ENCODE results near the gene DENND2D.

The DENND2D gene

DNA sequence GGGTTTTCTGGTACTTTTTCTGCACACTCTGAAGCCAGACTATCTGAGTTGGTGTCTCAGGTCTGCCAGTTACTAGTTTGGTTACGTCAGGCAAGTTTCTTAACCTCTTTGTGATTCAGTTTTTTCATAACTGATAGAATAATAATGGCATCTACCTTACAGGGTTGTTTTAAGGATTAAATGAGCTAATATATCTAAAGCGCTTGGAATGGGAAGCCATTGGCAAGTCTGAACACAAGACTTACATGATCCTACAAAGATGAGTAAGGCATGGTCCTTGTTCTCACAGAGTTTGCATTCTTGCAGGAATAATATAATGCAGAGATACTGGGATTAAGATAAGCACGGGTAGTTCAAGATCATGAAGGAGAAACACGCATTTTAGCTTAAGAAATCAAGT lies 9.2 kb upstream of the DENND2D start:
- H3K4me3 ChIP-seq (ENCODE audit: low read depth, low read length) = no peak overlapping the region
- DNase-seq (ENCODE audit: low read depth) = no peak
- TF ChIP-seq, protein P1, sequence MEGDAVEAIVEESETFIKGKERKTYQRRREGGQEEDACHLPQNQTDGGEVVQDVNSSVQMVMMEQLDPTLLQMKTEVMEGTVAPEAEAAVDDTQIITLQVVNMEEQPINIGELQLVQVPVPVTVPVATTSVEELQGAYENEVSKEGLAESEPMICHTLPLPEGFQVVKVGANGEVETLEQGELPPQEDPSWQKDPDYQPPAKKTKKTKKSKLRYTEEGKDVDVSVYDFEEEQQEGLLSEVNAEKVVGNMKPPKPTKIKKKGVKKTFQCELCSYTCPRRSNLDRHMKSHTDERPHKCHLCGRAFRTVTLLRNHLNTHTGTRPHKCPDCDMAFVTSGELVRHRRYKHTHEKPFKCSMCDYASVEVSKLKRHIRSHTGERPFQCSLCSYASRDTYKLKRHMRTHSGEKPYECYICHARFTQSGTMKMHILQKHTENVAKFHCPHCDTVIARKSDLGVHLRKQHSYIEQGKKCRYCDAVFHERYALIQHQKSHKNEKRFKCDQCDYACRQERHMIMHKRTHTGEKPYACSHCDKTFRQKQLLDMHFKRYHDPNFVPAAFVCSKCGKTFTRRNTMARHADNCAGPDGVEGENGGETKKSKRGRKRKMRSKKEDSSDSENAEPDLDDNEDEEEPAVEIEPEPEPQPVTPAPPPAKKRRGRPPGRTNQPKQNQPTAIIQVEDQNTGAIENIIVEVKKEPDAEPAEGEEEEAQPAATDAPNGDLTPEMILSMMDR (conservative IDR thresholded peaks at IDR 0.05; ENCODE audit: low read depth, low read length) = no peak

GRCh38 chr1:111208921-111209320 lies 8.5 kb upstream of the DENND2D start:
- TF ChIP-seq, protein P1 (conservative IDR thresholded peaks at IDR 0.05; ENCODE audit: low read depth, low read length) = no peak
- H3K4me3 ChIP-seq (ENCODE audit: low read depth, low read length) = no peak overlapping the region
- DNase-seq (ENCODE audit: low read depth) = no peak

DNA sequence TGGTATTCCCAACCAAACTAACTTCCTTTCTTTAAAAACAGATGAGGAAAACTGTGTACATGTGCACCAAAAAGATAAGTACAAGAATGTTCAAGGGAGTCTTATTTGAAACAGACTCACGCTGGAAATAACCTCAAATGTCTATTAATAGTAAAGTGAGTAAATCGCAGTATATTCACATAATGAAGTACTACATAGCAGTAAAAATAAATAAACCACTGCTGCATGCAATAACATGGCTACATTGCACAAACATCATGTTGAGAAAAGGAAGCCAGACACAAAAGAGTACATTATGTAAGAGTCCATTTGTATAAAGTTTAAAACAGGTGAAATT lies 5.2 kb upstream of the DENND2D start:
- TF ChIP-seq, protein P1 (conservative IDR thresholded peaks at IDR 0.05; ENCODE audit: low read depth, low read length) = no peak
- DNase-seq (ENCODE audit: low read depth) = peak; percentile 47
- H3K4me3 ChIP-seq (ENCODE audit: low read depth, low read length) = no peak overlapping the region

DNA sequence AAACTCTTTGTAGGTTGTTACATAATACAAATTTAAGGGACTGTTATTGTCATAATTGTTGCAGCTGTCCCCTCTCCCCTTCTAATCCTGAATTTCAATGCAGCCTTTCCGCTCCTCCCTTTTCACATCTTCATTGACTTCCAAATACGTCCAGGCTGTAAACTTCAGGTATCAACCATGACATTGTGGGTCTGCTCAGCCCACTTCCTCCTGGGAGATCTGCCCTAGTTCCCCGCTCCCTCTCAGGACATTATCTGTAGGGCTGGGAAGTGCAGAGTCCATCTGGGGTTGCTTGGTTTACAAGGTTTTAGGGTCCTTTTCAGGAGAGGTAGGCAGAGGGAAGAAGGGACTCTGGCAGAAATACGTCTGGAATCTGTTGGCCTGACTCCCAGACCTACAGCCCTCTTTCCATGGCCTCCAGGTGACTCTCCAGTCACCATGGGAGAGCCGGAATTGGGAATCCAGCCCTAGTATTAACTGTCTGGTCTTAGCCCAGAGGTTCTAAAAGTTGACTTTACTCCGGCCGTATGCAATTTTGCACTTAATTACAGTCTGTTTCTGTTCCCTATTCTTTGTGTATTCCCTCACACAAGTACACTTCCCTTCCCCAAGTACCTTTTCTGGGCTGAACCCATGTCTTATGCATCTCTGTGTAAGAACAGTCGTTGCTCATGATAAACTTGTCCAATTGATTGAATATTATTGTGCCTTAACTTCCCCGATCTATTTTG lies 4.7 kb upstream of the DENND2D start:
- DNase-seq (ENCODE audit: low read depth) = no peak
- TF ChIP-seq, protein P1 (conservative IDR thresholded peaks at IDR 0.05; ENCODE audit: low read depth, low read length) = no peak
- no peak overlapping the region for H3K4me3 ChIP-seq (ENCODE audit: low read depth, low read length)

GRCh38 chr1:111204201-111204982 lies 3.9 kb upstream of the DENND2D start:
- peak overlapping the region; percentile 66 for H3K4me3 ChIP-seq (ENCODE audit: low read depth, low read length)
- TF ChIP-seq, protein P1 (conservative IDR thresholded peaks at IDR 0.05; ENCODE audit: low read depth, low read length) = no peak
- DNase-seq (ENCODE audit: low read depth) = no peak

DNA sequence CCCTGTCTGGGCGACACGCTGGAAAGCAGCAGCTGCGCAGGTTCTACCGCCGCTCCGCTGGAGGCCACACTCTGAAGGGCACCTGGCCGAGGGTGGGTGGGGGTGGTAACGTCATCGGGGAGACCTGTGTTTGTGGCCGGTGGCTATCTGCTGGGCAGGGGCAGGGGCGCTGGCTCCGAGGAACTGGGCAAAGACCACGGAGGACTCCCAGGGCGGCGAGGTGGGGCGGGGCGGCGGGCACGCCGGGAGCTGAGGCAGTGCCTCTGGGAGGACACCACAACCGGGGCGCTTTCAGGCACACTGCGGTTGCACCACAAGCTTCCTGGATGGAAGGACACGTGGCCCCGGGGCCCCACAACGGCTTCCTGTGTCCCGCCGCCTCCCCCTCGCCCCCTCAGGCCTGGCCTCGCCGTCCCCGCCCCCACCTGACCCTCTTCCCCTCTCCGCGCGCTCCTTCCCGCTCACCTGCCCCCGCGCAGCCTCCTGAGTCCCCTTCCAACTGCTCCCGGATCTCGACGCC lies 3.3 kb upstream of the DENND2D start:
- DNase-seq (ENCODE audit: low read depth) = peak; percentile 51
- peak overlapping the region; percentile 66 for H3K4me3 ChIP-seq (ENCODE audit: low read depth, low read length)
- TF ChIP-seq, protein P1 (conservative IDR thresholded peaks at IDR 0.05; ENCODE audit: low read depth, low read length) = no peak

Measured in choroid plexus epithelial cell (primary cell).